GM12872 (cell line): ENCODE data around the gene CD74.
A peak's percentile ranks its signal among the peaks of the same experiment; 100 is the strongest.

Experiments used
- TF ChIP-seq, protein P1 (sequence below): IDR thresholded peaks from 3 replicates; pipeline ENCODE4 v1.5.1; 2011; ENCODE audit warnings: low read depth, mild to moderate bottlenecking, low read length, moderate library complexity; ENCODE audit not compliant: insufficient read depth

CD74 gene

DNA sequence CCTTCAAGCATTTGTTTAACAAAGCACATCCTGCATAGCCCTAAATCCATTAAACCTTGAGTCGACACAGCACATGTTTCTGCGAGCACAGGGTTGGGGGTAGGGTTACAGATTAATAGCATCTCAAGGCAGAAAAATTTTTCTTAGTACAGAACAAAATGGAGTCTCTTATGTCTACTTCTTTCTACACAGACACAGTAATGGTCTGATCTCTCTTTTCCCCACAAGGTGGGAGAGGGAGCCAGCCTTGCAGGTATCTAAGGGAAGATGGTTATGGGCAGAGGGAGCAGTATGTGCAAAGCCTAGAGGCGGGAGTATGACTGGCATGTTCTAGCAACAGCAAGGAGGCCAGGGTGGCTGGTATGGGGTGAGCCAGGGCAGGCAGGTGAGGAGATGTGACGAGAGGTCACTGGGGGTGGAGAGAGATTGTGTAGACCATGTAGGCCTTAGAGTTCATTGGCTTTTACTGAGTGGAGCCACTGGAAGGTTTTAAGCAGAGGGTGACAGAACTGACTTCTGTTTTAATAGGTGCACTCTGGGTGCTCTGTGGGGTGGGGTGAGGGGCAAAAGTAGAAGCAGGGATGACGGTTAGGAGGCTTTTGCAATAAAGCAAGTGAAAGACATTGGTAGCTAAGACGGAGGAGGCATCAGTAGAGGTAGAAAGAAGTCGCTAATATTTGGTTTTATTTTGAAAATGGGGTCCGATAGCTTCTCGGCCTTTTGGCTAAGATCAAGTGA, 42.0 kb upstream of the CD74 start:
- TF ChIP-seq, protein P1, sequence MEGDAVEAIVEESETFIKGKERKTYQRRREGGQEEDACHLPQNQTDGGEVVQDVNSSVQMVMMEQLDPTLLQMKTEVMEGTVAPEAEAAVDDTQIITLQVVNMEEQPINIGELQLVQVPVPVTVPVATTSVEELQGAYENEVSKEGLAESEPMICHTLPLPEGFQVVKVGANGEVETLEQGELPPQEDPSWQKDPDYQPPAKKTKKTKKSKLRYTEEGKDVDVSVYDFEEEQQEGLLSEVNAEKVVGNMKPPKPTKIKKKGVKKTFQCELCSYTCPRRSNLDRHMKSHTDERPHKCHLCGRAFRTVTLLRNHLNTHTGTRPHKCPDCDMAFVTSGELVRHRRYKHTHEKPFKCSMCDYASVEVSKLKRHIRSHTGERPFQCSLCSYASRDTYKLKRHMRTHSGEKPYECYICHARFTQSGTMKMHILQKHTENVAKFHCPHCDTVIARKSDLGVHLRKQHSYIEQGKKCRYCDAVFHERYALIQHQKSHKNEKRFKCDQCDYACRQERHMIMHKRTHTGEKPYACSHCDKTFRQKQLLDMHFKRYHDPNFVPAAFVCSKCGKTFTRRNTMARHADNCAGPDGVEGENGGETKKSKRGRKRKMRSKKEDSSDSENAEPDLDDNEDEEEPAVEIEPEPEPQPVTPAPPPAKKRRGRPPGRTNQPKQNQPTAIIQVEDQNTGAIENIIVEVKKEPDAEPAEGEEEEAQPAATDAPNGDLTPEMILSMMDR = no peak

DNA sequence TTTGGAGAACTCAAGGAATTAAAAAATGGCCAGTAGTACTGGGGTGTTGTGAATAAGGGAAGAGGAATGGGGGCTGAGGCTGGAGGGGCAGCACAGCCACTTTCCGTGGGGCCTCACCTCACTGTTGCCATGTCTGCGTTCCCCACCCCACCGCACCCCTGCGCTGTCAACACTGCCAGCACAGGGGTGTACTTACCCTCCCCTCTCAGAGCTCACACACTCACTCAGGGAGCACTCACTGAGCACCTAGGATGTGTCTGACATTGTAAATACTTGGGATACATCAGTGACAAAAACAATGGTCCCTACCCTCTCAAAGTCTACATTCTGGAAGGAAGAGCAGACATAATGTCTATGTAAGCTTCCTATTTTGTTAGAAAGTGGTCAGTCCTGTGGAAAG, 40.2 kb upstream of the CD74 start:
- TF ChIP-seq, protein P1 = no peak

DNA sequence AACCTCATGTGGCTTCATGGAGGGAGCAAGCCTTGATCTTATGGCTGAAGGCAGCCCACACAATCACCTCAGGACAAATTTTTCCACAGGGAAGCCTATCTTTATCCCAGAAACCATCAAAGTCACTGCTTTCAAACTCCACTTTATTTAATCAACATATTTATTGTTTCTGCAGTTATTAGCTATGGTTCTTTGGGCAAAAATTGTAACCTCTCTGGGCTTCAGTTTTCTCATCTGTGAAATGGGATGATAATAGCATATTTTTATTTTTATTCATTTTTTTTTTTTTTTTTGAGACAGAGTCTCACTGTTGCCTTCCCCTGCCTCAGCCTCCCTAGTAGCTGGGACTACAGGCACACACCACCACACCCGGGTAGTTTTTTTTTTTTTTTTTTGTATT, 38.9 kb upstream of the CD74 start:
- TF ChIP-seq, protein P1 = no peak

DNA sequence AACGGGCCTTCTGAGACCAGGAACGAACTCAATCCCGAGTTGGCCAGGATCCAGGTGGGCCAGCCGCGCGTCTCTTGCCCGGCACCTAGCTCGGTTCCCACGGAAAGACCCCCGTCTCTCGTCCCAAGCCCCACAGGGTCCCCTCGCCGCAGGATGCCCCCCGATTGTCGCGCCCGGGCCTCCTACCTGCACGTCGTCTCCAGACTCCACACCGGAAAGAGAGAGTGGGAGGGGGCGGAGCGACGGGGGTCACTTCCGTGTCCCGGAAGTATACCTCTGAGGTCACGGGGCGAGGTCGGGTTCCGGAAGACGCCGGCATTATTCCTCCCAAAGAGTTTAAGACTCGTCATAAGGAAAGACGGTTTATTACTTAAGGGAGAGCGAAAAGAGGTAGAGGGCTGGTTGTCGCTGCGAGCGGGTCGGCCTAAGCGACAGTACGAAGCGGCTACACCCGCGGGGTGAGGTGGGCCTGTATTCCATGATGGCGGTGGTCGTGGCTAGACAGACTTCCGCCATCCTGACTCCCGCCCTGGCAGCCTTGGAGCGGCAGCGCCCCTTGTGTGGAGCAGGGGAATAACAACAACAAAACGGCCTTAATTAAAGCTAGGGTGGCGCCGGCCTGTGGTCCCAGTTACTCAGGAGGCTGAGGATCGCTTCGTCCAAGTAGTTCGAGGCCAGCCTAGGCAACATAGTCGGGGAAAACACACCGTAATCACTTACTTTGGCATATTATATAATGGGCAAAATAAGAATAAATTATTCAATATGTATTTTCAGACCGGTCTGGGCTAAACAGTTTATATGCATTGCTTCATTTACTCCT, 37.0 kb upstream of the CD74 start, which contains the start of gene RPS14:
Gene RPS14 (minus strand): TSS at position 223 of the 823 bp plus-strand sequence. CDS start 2,006 bp downstream, outside the sequence.
- TF ChIP-seq, protein P1 = peak; percentile 87

DNA sequence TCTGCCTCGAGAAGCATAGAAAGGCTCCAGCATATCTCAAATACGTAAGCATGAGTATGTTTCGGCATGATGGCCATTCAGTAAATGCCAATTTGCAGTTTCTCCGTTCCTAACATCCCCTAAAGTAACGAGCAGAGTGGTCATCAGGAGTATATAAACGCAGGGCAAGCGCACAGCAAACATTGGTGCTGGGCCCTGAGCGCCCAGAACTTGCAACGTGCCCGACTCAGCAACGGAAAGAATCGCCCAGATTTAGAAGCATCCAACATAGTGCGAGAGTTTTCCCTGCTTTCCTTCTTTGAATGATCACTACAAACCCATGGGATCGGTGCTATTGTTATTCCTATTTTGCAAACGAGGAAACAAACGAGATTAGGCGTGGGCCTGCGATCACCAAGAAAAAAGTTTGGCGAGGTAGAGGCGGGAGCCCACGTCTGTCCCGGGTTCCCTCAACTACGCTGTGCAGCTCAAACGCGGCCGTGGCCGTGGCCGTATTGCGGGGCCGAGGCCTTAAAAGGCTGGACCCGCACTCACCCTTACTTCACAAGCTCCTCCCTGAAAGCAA, 36.3 kb upstream of the CD74 start:
- TF ChIP-seq, protein P1 = no peak

DNA sequence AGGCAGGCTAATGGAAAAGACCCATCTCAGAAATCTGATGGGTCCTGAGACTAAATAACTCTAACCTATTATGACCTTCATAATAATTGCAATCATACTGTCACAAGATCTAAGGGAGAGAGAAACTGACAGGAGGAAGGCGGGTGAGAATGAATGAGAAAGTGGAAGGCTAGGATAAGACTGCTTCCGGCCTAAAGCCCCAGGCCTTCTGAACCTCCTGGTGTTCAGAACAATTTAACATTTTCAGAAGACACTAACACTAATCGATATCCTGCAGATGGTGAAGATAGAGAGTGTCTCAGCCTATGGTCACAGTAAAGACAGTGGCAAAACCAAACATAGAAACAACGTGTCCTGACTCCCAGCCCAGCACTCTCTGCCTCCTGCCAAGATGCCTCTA, 35.6 kb upstream of the CD74 start:
- TF ChIP-seq, protein P1 = no peak

DNA sequence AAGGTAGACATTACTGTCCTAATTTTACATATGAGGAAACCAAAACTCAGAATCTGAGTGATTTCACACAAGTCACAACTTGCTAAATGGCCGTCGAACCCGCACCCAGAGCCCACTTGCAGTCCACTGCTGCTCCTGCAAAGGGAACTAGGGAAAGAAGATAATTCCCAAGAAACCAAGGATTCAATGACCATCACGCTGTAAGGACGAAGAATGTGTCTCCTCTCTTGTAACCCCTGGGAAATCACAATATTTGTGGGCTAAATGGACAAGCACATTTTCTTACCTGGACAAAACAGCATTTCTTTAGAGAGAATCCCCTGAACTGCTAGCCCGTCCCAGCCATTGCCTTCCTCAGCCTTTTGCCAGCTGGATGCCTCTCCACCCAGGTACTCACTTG, 34.5 kb upstream of the CD74 start:
- TF ChIP-seq, protein P1 = no peak
